Measurements from ENCODE around the gene LMX1B.

The LMX1B gene

GRCh38 chr9:126682113-126682810 lies 68.5 kb downstream of the LMX1B start:
- DNase-seq = no peak

- DNase-seq = no peak
Measured at GRCh38 chr9:126682928-126683697, 69.4 kb downstream of the LMX1B start.

GRCh38 chr9:126683698-126684044 lies 69.9 kb downstream of the LMX1B start:
- DNase-seq = no peak

GRCh38 chr9:126684345-126684744 lies 70.6 kb downstream of the LMX1B start:
- no peak for DNase-seq

DNA sequence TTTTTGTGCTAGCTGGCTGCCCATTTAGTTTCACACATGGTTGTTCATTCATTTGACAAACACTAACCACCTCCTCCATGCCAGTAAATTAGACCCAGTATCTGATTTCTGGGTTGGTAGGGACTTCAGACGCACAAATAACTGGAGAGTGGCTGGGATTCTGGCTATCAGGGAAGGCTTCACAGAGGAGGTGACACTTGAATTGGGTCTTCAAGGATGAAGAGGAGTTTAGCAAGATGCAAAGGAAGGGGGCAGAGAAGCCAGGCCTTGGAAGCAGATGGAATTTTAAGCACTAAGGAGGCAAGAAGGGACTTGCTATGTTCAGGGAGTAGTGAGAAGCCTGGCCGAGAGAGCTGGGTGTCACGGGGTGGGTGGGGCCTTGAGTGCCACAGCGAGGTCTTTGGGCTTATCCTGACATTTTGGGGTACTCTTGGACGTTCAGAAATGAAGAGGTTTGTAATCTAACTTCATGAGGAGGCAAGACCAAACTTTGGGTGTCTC lies 71.3 kb downstream of the LMX1B start:
- DNase-seq = no peak

DNA sequence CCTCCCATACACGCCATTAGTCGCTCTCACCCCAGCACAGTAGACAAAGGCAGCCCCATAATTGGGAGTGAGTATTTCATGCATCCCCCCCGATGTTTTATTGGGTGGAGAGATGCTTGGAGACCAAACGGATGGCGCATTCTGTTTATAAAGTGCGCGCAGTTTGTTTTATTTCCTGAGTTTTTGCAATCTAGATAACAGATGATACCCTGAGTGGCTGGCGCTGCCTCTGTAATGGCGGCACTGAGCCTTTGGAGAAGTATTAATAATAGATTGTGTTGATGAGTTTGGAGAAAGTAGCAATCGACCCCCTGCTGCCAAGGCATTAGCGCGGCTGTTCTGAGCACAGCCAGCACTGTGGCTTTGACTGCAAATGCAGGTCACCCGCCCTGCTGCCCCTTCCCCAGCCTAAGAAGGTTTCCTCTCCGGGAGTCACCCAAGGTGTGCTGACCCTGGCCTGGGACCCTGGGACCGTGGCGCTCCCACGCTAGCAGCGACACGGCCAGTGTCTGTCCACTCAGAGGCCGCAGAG lies 74.3 kb downstream of the LMX1B start:
- no peak for DNase-seq

GRCh38 chr9:126688617-126689016 lies 74.9 kb downstream of the LMX1B start:
- no peak for DNase-seq

- DNase-seq = no peak
Measured at GRCh38 chr9:126689027-126689825, 75.5 kb downstream of the LMX1B start.

GRCh38 chr9:126690431-126691051 lies 76.8 kb downstream of the LMX1B start:
- DNase-seq = peak; percentile 29

DNA sequence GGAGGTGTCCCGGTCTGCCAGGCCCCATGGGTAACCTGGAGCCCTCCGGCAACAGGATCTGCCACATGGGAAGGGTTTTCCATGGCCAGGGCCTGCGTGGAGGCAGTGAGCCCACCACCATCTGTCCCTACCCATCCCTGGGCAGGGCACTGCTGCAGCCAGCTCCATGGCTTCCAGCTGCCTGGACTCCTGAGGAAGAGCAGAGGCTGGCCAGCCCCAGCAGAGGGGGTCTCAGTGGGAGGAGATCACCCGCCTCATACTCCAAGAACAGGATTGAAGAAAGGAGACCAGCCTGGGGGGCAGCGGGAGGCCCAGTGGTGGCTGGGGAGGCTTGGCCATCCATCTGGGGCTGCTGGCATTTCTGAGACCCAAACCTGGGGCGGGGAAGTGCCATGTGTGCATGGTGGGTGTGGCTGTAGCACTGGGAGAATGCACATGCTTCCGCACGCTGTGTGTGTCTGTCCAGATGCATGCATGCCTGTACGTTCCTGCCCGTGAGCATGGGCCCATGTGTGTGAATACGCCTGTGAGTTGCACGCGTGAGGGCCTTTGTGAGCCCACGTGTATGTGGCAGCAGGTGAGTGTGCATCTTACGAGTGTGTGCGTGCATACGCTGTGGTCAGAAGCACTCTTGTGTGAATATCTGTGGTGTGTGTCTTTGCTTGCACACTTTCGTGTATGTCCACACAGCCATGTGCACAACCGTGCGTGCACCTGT lies 78.5 kb downstream of the LMX1B start:
- no peak for DNase-seq

DNA sequence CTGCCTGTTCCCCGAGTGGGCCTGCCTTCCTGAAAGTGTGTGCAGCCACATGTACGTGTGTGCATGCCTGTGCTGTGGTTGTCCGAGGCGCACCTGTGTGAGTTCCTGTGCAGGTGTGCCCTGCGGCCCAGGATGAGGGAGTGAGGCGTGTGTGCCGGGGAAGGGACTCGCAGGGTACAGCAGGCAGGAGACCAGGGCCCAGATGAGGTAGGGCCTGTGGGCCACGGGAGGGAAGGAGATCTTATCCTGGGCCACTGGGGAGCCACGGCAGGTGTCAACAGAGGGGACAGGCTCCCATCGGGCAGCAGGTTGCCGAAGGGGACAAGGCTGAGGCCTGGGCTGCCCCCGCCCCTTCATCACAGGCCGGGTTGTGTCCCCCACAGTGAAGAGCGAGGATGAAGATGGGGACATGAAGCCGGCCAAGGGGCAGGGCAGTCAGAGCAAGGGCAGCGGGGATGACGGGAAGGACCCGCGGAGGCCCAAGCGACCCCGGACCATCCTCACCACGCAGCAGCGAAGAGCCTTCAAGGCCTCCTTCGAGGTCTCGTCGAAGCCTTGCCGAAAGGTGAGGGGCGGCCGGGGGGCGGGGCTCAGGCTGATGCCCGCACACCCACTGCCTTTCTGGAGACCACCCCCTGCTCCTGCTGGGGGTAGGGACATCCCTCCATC lies 79.2 kb downstream of the LMX1B start:
- no peak for DNase-seq

DNA sequence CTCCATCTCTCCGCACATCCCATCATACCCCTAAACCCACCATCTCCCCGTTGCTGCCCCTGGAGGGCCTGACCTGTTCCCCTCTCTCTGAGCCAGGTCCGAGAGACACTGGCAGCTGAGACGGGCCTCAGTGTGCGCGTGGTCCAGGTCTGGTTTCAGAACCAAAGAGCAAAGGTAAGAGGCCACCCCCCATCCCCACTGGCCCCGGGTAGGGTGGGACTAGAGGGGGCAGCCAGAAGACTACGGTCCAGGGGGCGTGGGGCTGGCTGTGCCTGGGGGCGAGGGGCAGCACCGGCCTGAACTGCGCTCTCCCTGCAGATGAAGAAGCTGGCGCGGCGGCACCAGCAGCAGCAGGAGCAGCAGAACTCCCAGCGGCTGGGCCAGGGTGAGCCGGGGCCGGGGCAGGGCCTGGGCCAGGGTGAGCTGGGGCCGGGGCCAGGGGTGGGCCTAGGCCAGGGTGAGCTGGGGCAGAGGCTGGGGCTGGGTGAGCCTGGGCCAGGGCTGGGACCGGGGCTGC lies 79.8 kb downstream of the LMX1B start:
- no peak for DNase-seq

- no peak for DNase-seq
Measured at GRCh38 chr9:126694206-126695081, 80.7 kb downstream of the LMX1B start.

- DNase-seq = no peak
Measured at GRCh38 chr9:126695186-126695585, 81.5 kb downstream of the LMX1B start.

DNA sequence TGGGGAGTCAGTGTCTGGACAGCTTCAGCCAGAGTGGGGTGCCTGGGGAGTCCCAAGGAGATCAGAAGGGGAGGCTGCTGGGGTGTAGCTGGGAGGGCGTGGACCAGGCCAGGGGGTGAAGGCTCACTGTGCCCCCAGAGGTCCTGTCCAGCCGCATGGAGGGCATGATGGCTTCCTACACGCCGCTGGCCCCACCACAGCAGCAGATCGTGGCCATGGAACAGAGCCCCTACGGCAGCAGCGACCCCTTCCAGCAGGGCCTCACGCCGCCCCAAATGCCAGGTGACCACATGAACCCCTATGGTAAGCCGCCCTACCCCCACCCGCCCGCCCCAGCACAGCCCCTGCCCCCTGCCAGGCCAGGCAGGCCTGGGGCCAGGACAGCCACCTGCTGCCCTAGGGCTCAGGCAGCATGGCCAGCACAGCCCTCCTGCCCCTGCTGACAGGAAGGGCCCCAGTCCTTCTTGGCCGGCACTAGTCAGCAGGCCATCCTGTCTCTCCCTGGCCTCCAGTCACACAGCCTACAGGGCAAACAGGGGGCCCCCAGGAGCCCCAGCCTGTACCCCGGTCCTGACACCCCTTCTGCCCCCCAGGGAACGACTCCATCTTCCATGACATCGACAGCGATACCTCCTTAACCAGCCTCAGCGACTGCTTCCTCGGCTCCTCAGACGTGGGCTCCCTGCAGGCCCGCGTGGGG lies 82.1 kb downstream of the LMX1B start:
- DNase-seq = no peak

DNA sequence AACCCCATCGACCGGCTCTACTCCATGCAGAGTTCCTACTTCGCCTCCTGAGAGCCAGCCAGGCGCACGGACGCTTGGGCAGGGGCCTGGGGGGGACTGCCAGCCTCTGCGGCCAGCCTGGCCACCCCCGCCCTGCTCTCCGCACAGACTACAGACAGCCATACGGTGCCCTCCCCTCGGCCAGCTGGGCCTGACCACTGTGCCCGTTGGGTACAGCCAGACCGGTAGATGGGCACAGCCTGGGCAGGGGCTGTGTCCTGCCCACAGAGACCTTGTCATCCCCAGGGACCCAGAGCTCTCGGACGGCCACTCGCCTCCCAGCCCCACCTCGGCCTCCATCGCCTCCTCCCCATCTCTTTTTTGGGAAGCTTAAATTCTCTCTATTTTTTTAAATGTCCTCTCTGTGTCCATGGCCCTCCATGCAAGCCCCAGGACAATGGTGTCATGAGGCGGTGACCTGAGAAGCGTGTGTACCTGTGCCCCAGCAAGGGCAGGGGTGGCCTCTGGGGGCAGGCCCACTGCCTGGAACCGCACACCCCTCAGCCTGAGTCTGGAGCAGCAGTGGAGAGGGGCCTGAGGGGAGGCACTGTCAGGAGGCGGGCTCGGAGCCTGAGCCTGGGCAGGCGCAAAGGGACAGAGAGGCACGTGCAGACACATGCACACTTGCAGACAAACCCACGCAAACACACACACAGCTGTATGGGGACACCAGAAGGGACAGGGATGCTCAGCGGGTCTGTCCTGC lies 82.8 kb downstream of the LMX1B start:
- no peak for DNase-seq

- no peak for DNase-seq
Measured at GRCh38 chr9:126697330-126697729, 83.6 kb downstream of the LMX1B start.

GRCh38 chr9:126698251-126698650 lies 84.5 kb downstream of the LMX1B start:
- DNase-seq = no peak

GRCh38 chr9:126698756-126699155 lies 85.0 kb downstream of the LMX1B start:
- DNase-seq = no peak
